Hepatocyte (in vitro differentiated cells): ENCODE data around the gene ETFB. TPM values are rescaled to one million over a fixed set of nuclear protein-coding genes. Genes with fewer than 3 reads are reported as not detected.

Experiments used
- DNase-seq: peaks from one replicate; pipeline ENCODE4 v3.0.0-alpha.2; 2016; ENCODE audit warnings: low spot score
- H2AFZ ChIP-seq: fragments of 200-600 bp; sonication (generic); 2 replicates; pipeline ENCODE4 v1.6.0; 2016; ENCODE audit warnings: antibody characterized with exemption, mild to moderate bottlenecking
- H3K27ac ChIP-seq: fragments of 200-600 bp; sonication (generic); 2 replicates; pipeline ENCODE4 v1.5.1; 2016; ENCODE audit warnings: mild to moderate bottlenecking
- H3K27me3 ChIP-seq: fragments of 200-600 bp; sonication (generic); 2 replicates; pipeline ENCODE4 v1.6.1; 2016
- H3K36me3 ChIP-seq: fragments of 200-600 bp; sonication (generic); replicated peaks from 2 replicates; pipeline ENCODE4 v1.5.1; 2016; ENCODE audit warnings: low read depth; ENCODE audit not compliant: insufficient read depth
- H3K4me1 ChIP-seq: fragments of 200-600 bp; sonication (generic); 2 replicates; pipeline ENCODE4 v1.5.1; 2016; ENCODE audit warnings: mild to moderate bottlenecking, moderate library complexity; ENCODE audit not compliant: insufficient read depth
- H3K4me2 ChIP-seq: fragments of 200-600 bp; sonication (generic); 2 replicates; pipeline ENCODE4 v1.6.0; 2016
- H3K4me3 ChIP-seq: fragments of 200-600 bp; sonication (generic); 2 replicates; pipeline ENCODE4 v1.5.1; 2016; ENCODE audit warnings: mild to moderate bottlenecking
- H3K79me2 ChIP-seq: fragments of 200-600 bp; sonication (generic); 2 replicates; pipeline ENCODE4 v1.6.0; 2017; ENCODE audit warnings: mild to moderate bottlenecking
- H3K9me2 ChIP-seq: fragments of 200-600 bp; sonication (generic); replicated peaks from 2 replicates; pipeline ENCODE4 v1.6.0; 2017; ENCODE audit warnings: mild to moderate bottlenecking; ENCODE audit not compliant: insufficient read depth
- H3K9me3 ChIP-seq: fragments of 200-600 bp; sonication (generic); 2 replicates; pipeline ENCODE4 v1.5.1; 2016; ENCODE audit warnings: low read depth, mild to moderate bottlenecking
- H4K20me1 ChIP-seq: fragments of 200-600 bp; sonication (generic); 2 replicates; pipeline ENCODE4 v1.6.0; 2016; ENCODE audit warnings: mild to moderate bottlenecking; ENCODE audit not compliant: insufficient read depth, poor library complexity, severe bottlenecking
- CTCF ChIP-seq: fragments of 200-600 bp; sonication (generic); IDR thresholded peaks from 2 replicates; pipeline ENCODE4 v1.5.1; 2016; ENCODE audit warnings: antibody characterized with exemption, mild to moderate bottlenecking; ENCODE audit not compliant: poor library complexity
- EZH2 ChIP-seq: fragments of 200-600 bp; sonication (generic); IDR thresholded peaks from 2 replicates; pipeline ENCODE4 v1.6.1; 2016; ENCODE audit warnings: antibody characterized with exemption, mild to moderate bottlenecking, borderline replicate concordance
- EZH2phosphoT487 ChIP-seq: fragments of 200-600 bp; sonication (generic); IDR thresholded peaks from one replicate; pipeline ENCODE4 v1.6.1; 2018; ENCODE audit warnings: antibody characterized with exemption, mild to moderate bottlenecking, low read depth, moderate library complexity; ENCODE audit not compliant: unreplicated experiment, severe bottlenecking
- WGBS: methylation state at CpG from one replicate; pipeline ENCODE4 v1.1.6; 2016; ENCODE audit warnings: low lambda C conversion rate; ENCODE audit errors: missing lambda C conversion rate; 5-methylcytosine and 5-hydroxymethylcytosine counted together
- polyA plus RNA-seq: library from polyadenylated mRNA; unstranded; fragments of >200 nt; fragmentation: Nextera tagmentation; extraction: Ambion mirVana; gene quantifications from 2 replicates; pipeline ENCODE4 v1.2.1, GENCODE V29; 2016
- total RNA-seq: library from RNA; depleted of rRNA; stranded (reverse); fragments of >200 nt; gene quantifications from 2 replicates; pipeline ENCODE4 v1.2.3, GENCODE V29; 2014

Gene ETFB
- total and polyA plus RNA-seq, 2 experiments from 2014 or later, result 190 to 237 TPM

GRCh38 chr19:51311351-51312257, 54.6 kb downstream of the ETFB start, which contains the start of gene IGLON5:
IGLON5 (plus strand) TSS chr19:51311644; CDS start chr19:51311848, 204 bp downstream.
- no peaks in the 10 kb centered on the region for H3K36me3 ChIP-seq
- peak within 1 kb of the TSS; percentile 53 for H3K27ac ChIP-seq
- H3K9me2 ChIP-seq, result no peaks in the 10 kb centered on the region
- H3K79me2 ChIP-seq, result no peaks in the 10 kb centered on the region
- no peaks in the 10 kb centered on the region for H4K20me1 ChIP-seq
- H2AFZ ChIP-seq, result no peak within 1 kb of the TSS
- H3K4me2 ChIP-seq, result peak within 1 kb of the TSS; percentile 75
- peak within 1 kb of the TSS; percentile 39 for H3K4me3 ChIP-seq
- 6% methylated on average over 21 of the region's 76 CpGs for WGBS
- H3K9me3 ChIP-seq, result no peaks in the 10 kb centered on the region
- TF ChIP-seq EZH2 (peak; percentile 33), CTCF (no peak)
- peaks cover 24% of the 10 kb centered on the region for H3K27me3 ChIP-seq
- DNase-seq, result peak; percentile 57
- H3K4me1 ChIP-seq, result no peaks in the 10 kb centered on the region

GRCh38 chr19:51305479-51305878, 60.7 kb downstream of the ETFB start:
- no peaks in the 10 kb centered on the region for H4K20me1 ChIP-seq
- H3K4me1 ChIP-seq, result no peaks in the 10 kb centered on the region
- H3K4me3 ChIP-seq, result no peak overlapping the region
- no peaks in the 10 kb centered on the region for H3K9me2 ChIP-seq
- H3K27me3 ChIP-seq, result peaks cover 13% of the 10 kb centered on the region
- no peak overlapping the region for H3K4me2 ChIP-seq
- no peaks in the 10 kb centered on the region for H3K79me2 ChIP-seq
- H3K9me3 ChIP-seq, result no peaks in the 10 kb centered on the region
- no peak for TF ChIP-seq EZH2phosphoT487
- TF ChIP-seq CTCF, result no peak
- no peak for TF ChIP-seq EZH2
- WGBS, result 87% methylated on average over 3 of the region's 3 CpGs
- no peak overlapping the region for H3K27ac ChIP-seq
- no peak overlapping the region for H2AFZ ChIP-seq
- H3K36me3 ChIP-seq, result no peaks in the 10 kb centered on the region
- DNase-seq, result no peak

- TF ChIP-seq EZH2, result no peak
- no peak for TF ChIP-seq CTCF
- no peak for TF ChIP-seq EZH2phosphoT487
- H3K79me2 ChIP-seq, result no peaks in the 10 kb centered on the region
- WGBS, result 83% methylated on average over 7 of the region's 7 CpGs
- H4K20me1 ChIP-seq, result no peaks in the 10 kb centered on the region
- H3K9me2 ChIP-seq, result no peaks in the 10 kb centered on the region
- H3K4me3 ChIP-seq, result no peak overlapping the region
- H3K4me1 ChIP-seq, result no peaks in the 10 kb centered on the region
- no peak overlapping the region for H3K27ac ChIP-seq
- H3K4me2 ChIP-seq, result no peak overlapping the region
- H3K36me3 ChIP-seq, result no peaks in the 10 kb centered on the region
- no peak for DNase-seq
- no peak overlapping the region for H2AFZ ChIP-seq
- no peaks in the 10 kb centered on the region for H3K27me3 ChIP-seq
- no peaks in the 10 kb centered on the region for H3K9me3 ChIP-seq
These were observed 64.9 kb downstream of the ETFB start for GRCh38 chr19:51301266-51301665.
